Stimulated activated CD8-positive, alpha-beta memory T cell treated with anti-CD3 and anti-CD28 coated beads, Interleukin-2, amount 100 ng/mL, for 1 hour (primary cell): ENCODE measurements around the gene POLD3.

Source experiments
- DNase-seq, 2 donors: peaks; one replicate each; pipeline ENCODE4 v3.0.0-alpha.2; 2020; ENCODE audit warnings: low read depth in 2 of 2

Gene POLD3

DNA sequence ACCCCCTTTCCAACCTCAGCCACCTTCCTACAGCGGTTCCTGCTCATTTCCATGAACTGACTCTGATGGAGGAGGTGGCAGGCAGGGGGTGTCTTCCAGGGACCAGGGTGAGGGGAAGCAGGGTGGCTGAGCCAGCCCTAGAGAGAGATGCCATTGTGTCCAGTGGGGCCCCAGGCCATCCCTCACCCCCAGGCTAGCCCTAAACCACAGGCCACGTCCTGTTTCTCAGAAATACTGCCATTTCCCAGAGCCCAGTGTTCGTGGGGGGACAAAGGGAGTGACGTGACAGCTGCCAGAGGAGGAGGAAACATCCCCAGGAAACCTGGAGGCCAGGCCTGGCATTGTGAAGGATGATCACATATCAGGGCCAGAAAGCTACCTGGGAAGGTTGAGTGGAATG, 99.4 kb downstream of the POLD3 start:
- DNase-seq: no peak
